Stimulated activated CD8-positive, alpha-beta memory T cell treated with anti-CD3 and anti-CD28 coated beads, Interleukin-15, amount 100 ng/mL, for 24 hours (primary cell): ENCODE measurements around the gene PLAAT2.
"Not testable (repeated sequence)": the region's sequence is repeated elsewhere in the genome, so short reads cannot be mapped to it uniquely, and the experiment has no call there.

Source experiments
- DNase-seq: peaks from one replicate; pipeline ENCODE4 v3.0.0-alpha.2; 2020; ENCODE audit warnings: low read depth

The PLAAT2 gene

DNA sequence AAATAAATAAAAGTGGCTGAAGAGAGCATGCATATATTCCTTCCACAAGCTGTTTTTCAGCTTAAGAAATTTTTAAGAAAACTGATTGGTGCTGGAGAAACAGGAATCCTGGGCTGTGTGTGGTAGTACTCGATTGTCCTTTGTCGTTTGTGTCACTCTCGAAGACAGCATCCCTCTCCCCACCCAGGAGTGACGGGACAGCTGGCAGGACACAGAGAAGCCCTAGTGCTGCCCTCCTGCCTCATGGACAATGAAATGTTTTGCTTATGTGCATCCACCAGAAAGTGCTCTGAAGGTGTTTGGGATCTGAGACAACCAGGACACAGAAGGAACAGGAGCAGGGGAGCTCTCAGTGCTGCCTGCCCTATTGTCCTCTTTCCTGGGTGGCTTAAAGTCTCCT, 13.8 kb downstream of the PLAAT2 start:
- DNase-seq, result no peak

DNA sequence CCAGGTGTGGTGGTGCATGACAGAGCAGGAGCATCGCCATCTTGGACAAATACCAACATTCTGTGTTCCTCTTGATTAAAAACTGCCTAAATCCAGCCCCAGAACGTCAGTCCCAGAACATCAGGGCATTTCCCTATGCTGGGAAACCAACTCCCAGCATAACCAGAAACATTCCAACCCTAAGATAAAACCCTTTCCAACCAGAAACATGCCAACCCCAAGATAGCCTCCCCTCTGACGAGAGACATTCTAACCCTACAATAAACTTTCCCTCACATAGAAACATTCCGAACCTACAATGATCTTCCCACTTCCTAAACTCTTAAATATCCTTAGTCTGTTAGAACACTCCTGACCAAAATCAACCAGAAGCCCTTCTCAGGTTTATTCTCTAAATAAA, 15.0 kb downstream of the PLAAT2 start:
- DNase-seq, result no peak

DNA sequence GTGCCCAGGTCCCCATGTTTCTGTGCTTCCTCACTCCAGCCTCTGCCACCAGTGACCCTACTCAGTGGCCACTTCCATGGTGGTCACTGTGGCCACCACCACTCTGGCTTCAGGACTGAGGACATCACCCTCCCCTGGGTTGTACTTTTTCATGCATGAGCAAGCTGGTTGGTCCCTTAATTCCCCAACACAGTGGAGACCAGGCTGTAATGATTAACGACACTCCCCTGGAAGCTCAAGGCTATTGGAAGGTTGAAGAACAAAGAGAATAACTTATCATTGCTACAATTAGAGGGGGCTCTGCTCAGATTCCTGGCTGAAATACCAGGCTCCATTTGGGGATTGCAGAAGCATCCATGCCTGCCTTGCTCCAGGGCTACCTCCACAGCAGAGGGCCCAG, 16.1 kb downstream of the PLAAT2 start:
- DNase-seq, result no peak

DNA sequence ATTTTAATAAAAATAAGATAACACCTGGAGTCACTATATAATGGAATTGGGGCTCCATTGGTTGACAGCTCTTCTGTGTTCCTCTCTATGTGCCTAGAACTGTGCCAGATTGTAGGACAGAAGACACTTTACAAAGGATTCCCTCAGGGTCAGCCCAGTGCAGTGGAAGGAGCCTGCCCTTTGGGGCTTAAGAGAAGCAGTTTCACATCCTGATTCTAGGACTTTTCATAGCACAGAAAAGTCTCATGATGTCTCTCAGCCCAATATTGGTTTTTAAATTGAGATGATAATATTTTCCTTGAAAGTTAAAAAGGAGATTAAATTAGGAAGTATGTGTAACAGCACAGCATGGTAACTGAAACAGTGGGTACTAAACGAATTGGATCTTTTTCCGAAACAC, 19.5 kb downstream of the PLAAT2 start:
- DNase-seq, result no peak

DNA sequence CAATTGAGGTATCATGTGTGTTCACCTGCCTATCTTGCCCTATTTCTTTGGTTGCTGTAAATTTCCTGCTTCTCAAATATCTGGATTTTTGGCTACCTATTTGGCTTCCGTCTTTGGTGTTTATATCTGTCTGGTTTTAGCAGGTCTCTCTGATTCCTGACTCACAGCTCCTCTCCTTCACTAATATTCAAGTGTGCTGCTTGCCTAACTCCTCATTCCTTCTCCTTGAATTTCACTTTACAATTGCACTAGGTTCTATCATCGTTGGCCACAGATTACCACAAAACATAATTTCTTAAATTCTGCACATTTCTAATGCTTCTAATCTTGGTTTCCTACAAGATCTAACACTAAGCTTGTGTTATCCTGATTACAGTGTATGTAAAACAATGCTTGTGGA, 20.7 kb downstream of the PLAAT2 start:
- DNase-seq, result not testable (repeated sequence)

DNA sequence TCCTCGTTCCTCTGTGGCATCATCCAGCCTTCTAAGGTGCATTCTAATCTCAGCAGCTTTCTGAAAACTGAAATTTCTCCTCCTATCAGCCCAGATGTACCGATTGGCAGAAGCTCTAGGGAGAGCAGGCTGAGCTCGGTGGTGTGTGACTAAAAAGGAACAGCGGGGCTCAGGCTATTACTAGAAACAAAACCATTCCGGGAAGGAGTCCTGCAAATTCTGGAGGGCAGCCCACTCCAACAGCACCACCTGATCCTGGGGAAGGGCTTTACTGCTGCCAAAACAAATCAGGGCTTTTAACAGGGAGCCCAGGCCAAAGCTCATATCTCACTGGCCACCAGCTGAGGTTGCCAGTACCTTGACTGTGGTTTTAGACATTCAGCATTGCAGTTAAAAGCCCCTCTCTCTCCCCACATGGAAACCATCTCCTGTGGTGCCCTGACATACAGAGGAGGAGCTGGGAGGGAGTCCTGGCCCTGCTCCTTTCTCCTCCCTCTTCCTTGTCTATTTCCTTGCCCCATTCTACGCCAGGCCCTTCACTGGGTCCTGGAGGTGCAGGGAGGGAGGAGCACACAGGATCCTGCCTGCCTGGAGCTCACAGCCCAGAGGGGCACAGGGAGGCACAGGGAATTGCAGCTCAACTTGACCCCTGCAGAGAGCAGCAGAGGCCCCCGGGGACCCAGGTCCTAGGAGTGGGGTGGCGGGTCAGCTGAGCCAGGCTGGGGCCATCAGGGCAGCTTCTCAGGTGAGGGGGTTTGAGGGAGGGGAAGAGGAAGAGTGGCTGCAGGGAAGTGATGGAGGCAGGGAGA, 25.7 kb downstream of the PLAAT2 start:
- no peak for DNase-seq

DNA sequence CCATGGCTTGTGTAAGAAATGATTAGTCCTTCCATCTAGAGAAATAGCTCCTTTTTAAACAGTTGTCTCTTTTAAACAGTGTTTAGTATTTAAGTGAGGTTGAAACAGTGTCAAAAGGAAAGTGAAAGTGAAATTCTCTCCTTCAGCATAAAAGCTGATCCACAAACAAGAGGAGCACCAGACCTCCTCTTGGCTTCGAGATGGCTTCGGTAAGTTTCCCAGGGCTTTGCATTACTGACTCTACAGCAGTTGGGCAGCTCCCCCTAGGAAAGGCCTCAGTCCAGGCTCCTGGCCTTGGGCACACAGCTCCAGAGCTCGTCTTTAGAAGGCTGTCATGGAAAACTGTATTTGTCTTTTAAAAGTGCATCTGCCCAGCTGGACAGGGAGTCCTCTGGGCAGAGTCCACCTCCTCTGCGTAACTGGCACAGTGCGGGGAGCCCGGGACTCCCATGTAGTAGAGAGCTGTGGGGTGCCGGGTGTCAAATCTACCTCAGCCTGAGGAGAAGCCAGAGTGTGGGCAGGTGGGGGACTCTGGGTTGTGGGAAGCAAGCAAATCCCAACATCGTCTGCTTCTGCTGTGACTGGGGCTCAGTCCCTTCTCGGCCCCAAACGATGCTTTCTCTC, 26.4 kb downstream of the PLAAT2 start, which contains the start of gene PLAAT4:
Gene PLAAT4, plus strand, starts transcription at position 140 of the 624 bp plus-strand sequence. Its CDS starts 61 bp downstream, at position 201.
- no peak for DNase-seq

DNA sequence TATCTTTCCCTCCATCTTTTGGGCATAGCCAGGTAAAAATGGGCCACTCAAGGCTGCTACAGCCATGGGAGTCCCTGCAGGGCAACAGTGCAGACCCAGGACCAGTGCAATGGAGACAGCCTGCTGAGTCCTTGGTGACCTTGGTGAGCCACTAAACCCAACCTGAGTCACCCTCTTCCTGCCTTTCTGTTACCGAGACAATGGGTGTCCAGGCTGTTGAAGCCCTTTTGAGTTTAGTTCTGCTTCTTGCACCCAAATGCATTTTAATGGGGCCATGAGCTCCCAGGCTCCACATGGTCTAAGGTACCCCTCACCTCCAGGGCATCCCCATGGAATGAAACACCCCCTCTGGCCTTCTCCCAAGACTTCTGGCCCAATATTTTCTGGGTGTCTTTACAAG, 27.4 kb downstream of the PLAAT2 start:
- DNase-seq, result no peak

DNA sequence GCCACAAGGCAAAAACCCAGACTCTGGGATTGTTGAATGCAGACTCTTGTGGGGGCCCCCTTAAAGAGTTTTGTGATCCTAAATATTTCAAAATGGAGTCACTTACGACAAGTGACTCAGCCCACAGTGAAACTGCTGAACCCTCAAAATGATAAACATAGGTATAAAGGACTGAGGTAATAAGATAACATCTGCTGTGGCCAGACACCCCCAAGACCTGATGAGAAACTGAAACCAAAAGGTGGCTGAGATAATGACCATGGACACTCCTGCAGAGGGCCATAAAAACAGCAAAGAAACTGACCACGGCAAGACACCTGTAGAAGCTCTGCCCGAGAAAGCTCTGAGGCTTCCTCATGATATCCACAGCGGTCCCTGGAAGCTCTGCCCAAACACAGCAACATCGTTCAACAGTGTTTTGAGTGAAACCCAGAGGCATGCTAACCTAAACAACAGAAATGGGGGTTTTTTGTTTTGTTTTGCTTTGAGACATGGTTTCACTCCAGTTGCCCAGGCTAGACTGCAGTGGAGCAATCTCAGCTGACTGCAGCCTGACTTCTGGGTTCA, 28.2 kb downstream of the PLAAT2 start:
- no peak for DNase-seq

DNA sequence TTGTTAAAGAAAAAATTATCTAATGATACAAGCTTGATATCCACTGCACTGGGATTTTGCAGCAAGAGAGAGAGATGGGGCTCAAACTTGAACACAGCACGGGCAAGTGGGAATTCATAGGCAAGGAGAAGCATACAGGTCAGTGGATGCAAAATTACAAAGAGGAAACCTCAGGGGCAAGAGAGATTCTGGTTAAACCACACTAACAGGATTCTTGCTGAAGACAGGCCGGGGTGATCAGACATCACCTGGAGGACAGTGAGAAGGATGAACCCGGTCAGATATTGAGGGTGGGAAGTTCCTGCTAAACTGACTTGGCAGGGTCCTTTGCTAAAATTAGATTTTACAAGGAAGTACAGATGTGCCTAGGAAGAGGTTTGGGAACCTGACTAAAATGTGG, 29.1 kb downstream of the PLAAT2 start:
- no peak for DNase-seq

DNA sequence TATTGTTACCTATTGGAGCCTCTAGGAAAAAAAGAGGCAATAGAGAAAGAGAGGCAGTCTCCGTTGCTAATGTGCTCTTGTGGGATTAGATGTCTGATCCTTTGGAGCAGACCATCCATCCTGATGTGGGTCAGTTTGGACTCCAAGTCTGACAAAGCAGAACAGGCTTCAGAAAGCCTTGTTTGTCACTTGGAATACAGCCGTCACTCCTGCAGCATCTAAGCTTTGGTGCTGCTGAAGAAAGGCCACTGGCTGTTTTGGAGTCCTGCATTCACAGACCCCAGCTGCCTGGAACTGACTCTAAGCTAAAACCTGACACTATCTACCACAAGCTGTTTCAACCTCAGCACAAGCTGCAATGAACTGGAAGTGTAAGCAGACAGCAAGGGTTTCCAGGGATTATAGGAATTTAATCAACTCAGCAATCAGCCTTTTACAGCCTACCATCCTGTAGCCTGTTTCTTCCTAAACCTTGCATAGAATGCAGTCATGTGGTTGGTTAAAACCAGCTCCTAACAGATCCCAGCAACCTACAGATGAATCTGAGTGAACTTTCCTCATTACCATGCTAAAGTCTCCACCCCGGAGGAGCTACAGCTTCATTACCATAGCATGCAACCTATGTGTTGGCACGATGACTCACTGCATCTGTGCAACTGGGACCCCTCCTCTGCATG, 30.2 kb downstream of the PLAAT2 start:
- no peak for DNase-seq

DNA sequence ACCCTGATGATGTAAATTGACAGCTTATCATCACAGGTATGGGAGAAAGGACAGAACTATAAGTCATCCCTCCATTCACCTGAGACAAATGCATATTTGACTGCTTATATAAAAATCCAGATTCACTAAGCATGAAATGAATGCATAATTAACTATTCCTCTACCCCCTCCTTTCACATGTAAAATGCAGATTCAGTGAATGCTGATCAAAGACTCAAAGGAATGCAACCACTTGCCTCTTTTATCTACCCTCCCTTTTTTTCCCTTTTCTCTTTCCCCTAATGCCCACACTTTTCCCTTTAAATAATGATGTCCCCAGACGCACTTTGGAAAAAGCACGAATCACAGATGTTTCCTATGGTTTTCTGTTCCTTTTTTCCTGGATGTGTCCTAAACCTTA, 31.1 kb downstream of the PLAAT2 start:
- DNase-seq, result no peak

DNA sequence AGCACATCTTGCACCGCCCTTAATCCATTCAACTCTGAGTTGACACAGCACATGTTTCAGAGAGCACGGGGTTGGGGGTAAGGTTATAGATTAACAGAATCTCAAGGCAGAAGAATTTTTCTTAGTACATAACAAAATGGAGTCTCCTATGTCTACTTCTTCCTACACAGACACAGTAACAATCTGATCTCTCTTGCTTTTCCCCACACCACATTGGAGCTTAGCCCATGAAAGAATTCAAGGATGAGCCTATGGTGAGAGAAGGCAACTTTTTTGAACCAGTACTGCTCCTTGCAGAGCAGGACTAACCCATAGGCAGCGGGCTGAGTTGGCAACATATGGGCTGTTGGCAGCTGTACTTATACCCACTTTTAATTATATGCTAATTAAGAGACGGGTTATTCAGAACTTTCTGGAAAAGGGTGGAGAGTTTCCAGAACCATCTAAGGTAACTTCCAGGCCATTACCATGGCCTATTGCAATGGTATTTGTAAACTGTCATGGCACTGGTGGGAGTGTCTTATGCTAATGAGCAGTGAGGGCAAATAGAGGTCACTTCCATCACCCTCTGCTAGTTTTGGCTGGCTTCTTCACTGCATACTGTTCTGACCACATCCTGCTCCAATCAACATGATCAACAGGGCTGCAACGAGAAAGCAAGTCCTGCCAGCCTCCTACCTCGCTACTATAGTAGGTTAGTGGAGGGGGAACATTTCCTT, 31.9 kb downstream of the PLAAT2 start:
- DNase-seq, result not testable (repeated sequence)

DNA sequence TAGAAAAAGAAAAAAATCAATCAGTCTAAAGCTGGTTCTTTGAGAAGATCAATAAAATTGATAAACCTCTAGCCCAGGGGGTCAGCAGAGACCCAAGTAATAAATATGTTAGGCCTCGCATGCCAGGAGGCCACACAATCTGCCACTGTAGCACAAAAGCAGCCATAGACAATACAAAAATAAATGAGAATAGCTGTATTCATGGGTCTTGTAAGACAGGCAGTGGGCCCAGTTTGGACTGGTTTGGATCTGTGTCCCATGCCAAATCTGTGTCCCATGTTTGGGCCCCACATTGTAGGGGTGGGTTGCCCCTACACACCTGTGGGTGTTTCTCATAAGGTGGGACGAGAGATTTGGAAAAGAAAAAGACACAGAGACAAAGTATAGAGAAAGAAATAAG, 33.2 kb downstream of the PLAAT2 start:
- no peak for DNase-seq

DNA sequence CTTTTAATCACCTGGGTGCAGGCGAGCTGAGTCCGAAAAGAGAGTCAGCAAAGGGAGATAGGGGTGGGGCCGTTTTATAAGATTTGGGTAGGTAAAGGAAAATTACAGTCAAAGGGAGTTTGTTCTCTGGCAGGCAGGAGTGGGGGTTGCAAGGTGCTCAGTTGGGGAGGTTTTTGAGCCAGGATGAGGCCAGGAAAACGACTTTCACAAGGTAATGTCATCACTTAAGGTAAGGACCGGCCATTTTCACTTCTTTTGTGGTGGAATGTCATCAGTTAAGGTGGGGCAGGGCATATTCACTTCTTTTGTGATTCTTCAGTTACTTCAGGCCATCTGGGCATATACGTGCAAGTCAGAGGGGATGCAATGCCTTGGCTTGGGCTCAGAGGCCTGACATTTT, 33.8 kb downstream of the PLAAT2 start:
- DNase-seq, result not testable (repeated sequence)

DNA sequence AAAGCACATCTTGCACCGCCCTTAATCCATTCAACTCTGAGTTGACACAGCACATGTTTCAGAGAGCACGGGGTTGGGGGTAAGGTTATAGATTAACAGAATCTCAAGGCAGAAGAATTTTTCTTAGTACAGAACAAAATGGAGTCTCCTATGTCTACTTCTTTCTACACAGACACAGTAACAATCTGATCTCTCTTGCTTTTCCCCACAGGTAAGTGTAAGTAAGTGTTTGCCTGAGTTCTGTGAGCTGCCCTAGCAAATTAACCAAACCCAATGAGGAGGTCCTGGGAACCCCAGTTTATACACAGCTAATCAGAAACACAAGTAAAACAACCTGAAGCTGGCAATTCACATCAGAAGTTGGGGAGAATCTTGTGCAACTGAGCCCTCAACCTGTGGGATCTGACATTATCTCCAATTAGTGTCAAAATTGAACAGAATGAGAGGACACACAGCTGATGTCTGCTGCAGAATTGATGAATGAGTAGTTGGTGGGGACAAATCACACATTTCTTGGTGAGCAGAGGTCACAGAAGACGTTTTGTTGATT, 34.4 kb downstream of the PLAAT2 start:
- not testable (repeated sequence) for DNase-seq

DNA sequence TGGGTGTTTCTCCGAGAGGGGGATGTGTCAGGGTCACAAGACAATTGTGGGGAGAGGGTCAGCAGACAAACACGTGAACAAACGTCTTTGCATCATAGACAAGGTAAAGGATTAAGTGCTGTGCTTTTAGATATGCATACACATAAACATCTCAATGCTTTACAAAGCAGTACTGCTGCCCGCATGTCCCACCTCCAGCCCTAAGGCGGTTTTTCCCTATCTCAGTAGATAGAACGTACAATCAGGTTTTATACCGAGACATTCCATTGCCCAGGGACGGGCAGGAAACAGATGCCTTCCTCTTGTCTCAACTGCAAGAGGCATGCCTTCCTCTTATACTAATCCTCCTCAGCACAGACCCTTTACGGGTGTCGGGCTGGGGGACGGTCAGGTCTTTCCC, 35.0 kb downstream of the PLAAT2 start:
- not testable (repeated sequence) for DNase-seq

DNA sequence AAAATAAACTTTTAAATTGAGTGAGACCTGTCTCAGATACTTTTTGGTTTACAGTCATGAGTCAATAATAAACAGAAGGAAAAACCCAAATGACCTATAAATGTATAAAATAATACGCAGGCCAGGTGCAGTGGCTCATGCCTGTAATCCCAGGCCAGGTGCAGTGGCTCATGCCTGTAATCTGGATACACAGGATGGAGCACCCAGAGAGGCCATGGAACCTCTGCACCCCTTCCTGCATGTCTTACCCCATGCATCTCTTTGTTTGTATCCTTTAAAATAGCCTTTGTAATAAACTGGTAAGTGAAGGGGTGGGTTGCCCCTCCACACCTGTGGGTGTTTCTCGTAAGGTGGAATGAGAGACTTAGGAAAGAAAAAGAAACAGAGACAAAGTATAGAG, 35.5 kb downstream of the PLAAT2 start:
- DNase-seq, result no peak

DNA sequence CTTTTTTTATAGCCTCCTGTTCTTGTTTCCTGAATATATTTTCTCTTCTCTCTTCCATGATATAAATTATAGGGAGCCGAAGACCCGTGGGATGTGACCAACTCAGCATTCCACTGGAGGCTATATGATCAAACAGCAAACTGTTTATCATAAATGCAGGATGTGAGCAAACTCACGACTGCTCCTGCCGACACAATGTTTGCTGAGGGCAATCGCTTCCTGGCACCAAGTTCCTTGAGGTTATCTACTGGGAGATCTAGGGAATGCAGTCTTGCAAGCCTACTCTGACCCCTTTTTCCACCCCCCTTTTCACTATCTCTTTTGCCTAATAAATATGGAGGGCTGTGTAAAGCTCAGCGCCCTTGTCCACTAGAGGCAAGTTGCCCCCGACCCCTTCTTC, 40.0 kb downstream of the PLAAT2 start:
- DNase-seq, result no peak

DNA sequence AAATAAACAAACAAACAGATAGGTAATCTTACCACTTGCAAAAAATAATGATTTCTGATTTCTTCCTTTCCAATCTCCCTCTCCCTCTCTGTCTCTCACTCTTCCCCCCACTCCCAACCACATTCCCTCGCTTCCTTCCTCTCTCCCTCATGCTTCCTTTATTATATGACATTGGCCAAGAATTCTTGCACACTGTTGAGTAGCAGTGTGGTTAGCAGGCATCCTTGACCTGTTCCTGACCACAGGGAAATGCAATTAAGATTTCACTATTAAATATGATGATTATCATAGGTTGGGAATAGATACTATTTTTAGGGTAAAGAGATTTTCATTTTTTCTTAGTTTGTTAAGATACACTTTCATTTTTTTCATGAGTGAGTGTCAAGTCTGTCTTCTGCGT, 41.3 kb downstream of the PLAAT2 start:
- no peak for DNase-seq

DNA sequence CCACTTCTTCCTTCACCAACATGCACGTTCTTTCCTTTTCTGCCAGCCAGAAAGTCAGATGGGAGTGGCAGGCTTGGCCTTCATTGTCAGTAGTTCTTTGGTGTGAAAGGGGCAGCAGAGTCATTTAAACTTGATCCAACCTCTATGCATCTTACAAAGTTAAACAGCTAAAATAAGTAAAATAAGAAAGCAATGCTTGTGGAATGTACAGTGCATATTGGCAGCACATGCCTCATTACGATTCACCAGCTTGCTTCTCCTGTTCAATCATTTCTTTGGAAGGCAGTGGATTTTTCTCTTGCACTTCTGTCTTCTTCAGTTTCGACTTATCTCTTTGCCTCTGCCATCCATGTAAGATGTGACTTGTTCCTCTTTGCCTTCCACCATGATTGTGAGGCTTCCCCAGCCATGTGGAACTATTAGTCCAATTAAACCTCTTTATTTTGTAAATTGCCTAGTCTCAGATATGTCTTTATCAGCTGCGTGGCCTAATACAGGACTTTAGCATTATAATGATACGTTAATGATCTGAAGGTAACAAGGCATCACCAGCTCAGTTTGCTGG, 42.5 kb downstream of the PLAAT2 start:
- no peak for DNase-seq
